Measurements from ENCODE around the gene SLC4A3.

SLC4A3 gene

GRCh38 chr2:219613461-219614070, 13.9 kb upstream of the SLC4A3 start:
- DNase-seq (ENCODE audit: low spot score) = no peak

- no peak for DNase-seq (ENCODE audit: low spot score)
These were observed 13.2 kb upstream of the SLC4A3 start for GRCh38 chr2:219614076-219614860.

GRCh38 chr2:219615036-219615435, 12.4 kb upstream of the SLC4A3 start:
- no peak for DNase-seq (ENCODE audit: low spot score)

GRCh38 chr2:219615894-219616293, 11.5 kb upstream of the SLC4A3 start:
- DNase-seq (ENCODE audit: low spot score) = no peak

- DNase-seq (ENCODE audit: low spot score) = no peak
These were observed 10.9 kb upstream of the SLC4A3 start for GRCh38 chr2:219616550-219616949.

- DNase-seq (ENCODE audit: low spot score) = no peak
These were observed 8.7 kb upstream of the SLC4A3 start for GRCh38 chr2:219618733-219619122.

GRCh38 chr2:219619235-219619634, 8.2 kb upstream of the SLC4A3 start:
- DNase-seq (ENCODE audit: low spot score) = no peak

- DNase-seq (ENCODE audit: low spot score) = no peak
These were observed 6.9 kb upstream of the SLC4A3 start for GRCh38 chr2:219620546-219620945.

- no peak for DNase-seq (ENCODE audit: low spot score)
These were observed 5.5 kb upstream of the SLC4A3 start for GRCh38 chr2:219621935-219622334.

- no peak for DNase-seq (ENCODE audit: low spot score)
These were observed 5.0 kb upstream of the SLC4A3 start for GRCh38 chr2:219622472-219622871.

- DNase-seq (ENCODE audit: low spot score) = no peak
These were observed 2.9 kb upstream of the SLC4A3 start for GRCh38 chr2:219624565-219624964.

GRCh38 chr2:219625179-219625578, 2.3 kb upstream of the SLC4A3 start:
- no peak for DNase-seq (ENCODE audit: low spot score)

GRCh38 chr2:219626540-219626939, 890 bp upstream of the SLC4A3 start:
- DNase-seq (ENCODE audit: low spot score) = no peak

GRCh38 chr2:219628235-219628985, 980 bp downstream of the SLC4A3 start:
- no peak for DNase-seq (ENCODE audit: low spot score)

GRCh38 chr2:219628986-219629901, 1.8 kb downstream of the SLC4A3 start:
- DNase-seq (ENCODE audit: low spot score) = no peak

GRCh38 chr2:219629976-219630695, 2.7 kb downstream of the SLC4A3 start:
- peak; percentile 60 for DNase-seq (ENCODE audit: low spot score)

GRCh38 chr2:219630770-219631405, 3.5 kb downstream of the SLC4A3 start:
- DNase-seq (ENCODE audit: low spot score) = no peak

- DNase-seq (ENCODE audit: low spot score) = no peak
These were observed 4.0 kb downstream of the SLC4A3 start for GRCh38 chr2:219631406-219631891.

GRCh38 chr2:219631904-219632759, 4.7 kb downstream of the SLC4A3 start:
- no peak for DNase-seq (ENCODE audit: low spot score)

- DNase-seq (ENCODE audit: low spot score) = peak; percentile 3
These were observed 5.3 kb downstream of the SLC4A3 start for GRCh38 chr2:219632760-219633105.
